A673 (cell line): ENCODE data around the gene OR6C76. TPM values are rescaled to one million over a fixed set of nuclear protein-coding genes. Genes with fewer than 3 reads are reported as not detected.

Source experiments
- BruUV-seq: library from RNA; stranded (reverse); fragments of 400-500 nt; replicated peaks from 2 replicates; lab custom pipeline; 2021; lab: Mats Ljungman, UMichigan
- CTCF ChIA-PET: fragments of 300-600 bp; sonication (Branson Sonifier 250); formaldehyde crosslinking; loops from one replicate; lab custom pipeline; 2022; ENCODE audit warnings: antibody characterized with exemption; lab: Charles Lee
- POLR2A ChIA-PET: fragments of 300-600 bp; sonication (Branson Sonifier 250); formaldehyde crosslinking; loops from one replicate; lab custom pipeline; 2022; ENCODE audit warnings: antibody characterized with exemption; ENCODE audit not compliant: low non-redundant PET; lab: Charles Lee
- DNase-seq: peaks from one replicate; pipeline ENCODE4 v3.0.0-alpha.2; 2015; ENCODE audit warnings: low spot score
- H3K27ac ChIP-seq: fragments of 200-600 bp; sonication (generic); 2 replicates; pipeline ENCODE4 v1.5.1; 2016; ENCODE audit warnings: mixed run types, low read depth, mild to moderate bottlenecking, mixed read lengths, antibody characterized with exemption, low read length; ENCODE audit not compliant: poor library complexity, severe bottlenecking
- H3K27me3 ChIP-seq: fragments of 200-600 bp; sonication (generic); replicated peaks from 2 replicates; pipeline ENCODE4 v1.6.1; 2017; ENCODE audit warnings: mixed run types, low read depth, mild to moderate bottlenecking, mixed read lengths, antibody characterized with exemption, low read length; ENCODE audit not compliant: insufficient read depth, poor library complexity
- H3K36me3 ChIP-seq: fragments of 200-600 bp; sonication (generic); 2 replicates; pipeline ENCODE4 v1.6.1; 2016; ENCODE audit warnings: mixed run types, mild to moderate bottlenecking, mixed read lengths, antibody characterized with exemption, low read length; ENCODE audit not compliant: insufficient read depth, poor library complexity, severe bottlenecking
- H3K4me1 ChIP-seq: fragments of 200-600 bp; sonication (generic); 2 replicates; pipeline ENCODE4 v1.6.1; 2017; ENCODE audit warnings: mixed run types, mild to moderate bottlenecking, mixed read lengths, antibody characterized with exemption, low read length; ENCODE audit not compliant: insufficient read depth, poor library complexity, severe bottlenecking
- H3K4me3 ChIP-seq: fragments of 200-600 bp; sonication (generic); 2 replicates; pipeline ENCODE4 v1.5.1; 2016; ENCODE audit warnings: low read depth, mixed run types, mild to moderate bottlenecking, mixed read lengths, low read length; ENCODE audit not compliant: poor library complexity, severe bottlenecking
- H3K9me3 ChIP-seq: fragments of 200-600 bp; sonication (generic); 2 replicates; pipeline ENCODE4 v1.6.1; 2016; ENCODE audit warnings: mixed run types, low read depth, mild to moderate bottlenecking, mixed read lengths, antibody characterized with exemption, low read length; ENCODE audit not compliant: poor library complexity, severe bottlenecking
- CTCF ChIP-seq: fragments of 300-800, 200-600 bp; sonication (generic); conservative IDR thresholded peaks from 2 replicates; pipeline ENCODE4 v1.5.1; 2017; ENCODE audit warnings: low read depth, mild to moderate bottlenecking, antibody characterized with exemption, low read length, moderate library complexity, mixed read lengths
- EZH2 ChIP-seq: fragments of 200-600 bp; sonication (generic); IDR thresholded peaks from 2 replicates; pipeline ENCODE4 v1.6.1; 2017; ENCODE audit warnings: borderline replicate concordance, low read depth, mild to moderate bottlenecking, mixed read lengths, antibody characterized with exemption, low read length; ENCODE audit not compliant: poor library complexity, severe bottlenecking
- intact Hi-C: fragments of 100-400 bp; cut with micrococcal nuclease; formaldehyde crosslinking; loops from one replicate; pipeline ENCODE4 v1.10.0; 2022; ENCODE audit not compliant: unreplicated experiment
- total RNA-seq: library from RNA; stranded (reverse); gene quantifications from 2 replicates; pipeline ENCODE4 v1.2.3, GENCODE V29; 2021

OR6C76 gene
- total RNA-seq, 1 experiment from 2014 or later = not detected

- Histone ChIP-seq H3K36me3 (no peaks in the 10 kb centered on the region), H3K4me1 (no peaks in the 10 kb centered on the region), H3K27ac (no peak within 1 kb of the TSS), H3K9me3 (no peaks in the 10 kb centered on the region), H3K27me3 (peaks cover 21% of the 10 kb centered on the region), H3K4me3 (no peak within 1 kb of the TSS)
- no peak for DNase-seq
- POLR2A ChIA-PET = no interaction called here
- TF ChIP-seq CTCF (no peak), EZH2 (no peak)
- intact Hi-C loops = no loop called here
- CTCF ChIA-PET = no interaction called here
- BruUV-seq = no TSS peak
These were observed 17.7 kb downstream of the OR6C76 start, which contains the start of gene OR6C2 for GRCh38 chr12:55443776-55444175. OR6C2 (plus strand) TSS chr12:55444076; CDS start chr12:55452214, 8,138 bp downstream.

- CTCF ChIA-PET = no interaction called here
These were observed 19.3 kb downstream of the OR6C76 start for GRCh38 chr12:55445357-55445756.

GRCh38 chr12:55446326-55446725, 20.3 kb downstream of the OR6C76 start:
- no peaks in the 10 kb centered on the region for H3K4me1 ChIP-seq
- TF ChIP-seq CTCF (no peak), EZH2 (no peak)
- no peak overlapping the region for H3K4me3 ChIP-seq
- no peaks in the 10 kb centered on the region for H3K9me3 ChIP-seq
- POLR2A ChIA-PET = no interaction called here
- H3K36me3 ChIP-seq = no peaks in the 10 kb centered on the region
- no peak overlapping the region for H3K27ac ChIP-seq
- DNase-seq = no peak
- no TSS peak for BruUV-seq
- peaks cover 42% of the 10 kb centered on the region for H3K27me3 ChIP-seq
- CTCF ChIA-PET = no interaction called here
- intact Hi-C loops = no loop called here

More at GRCh38 chr12:55445357-55445756, 19.3 kb downstream of the OR6C76 start:
- H3K4me1 ChIP-seq = no peaks in the 10 kb centered on the region
- intact Hi-C loops = no loop called here
- no TSS peak for BruUV-seq
- TF ChIP-seq EZH2 = no peak
- TF ChIP-seq CTCF = no peak
- no peaks in the 10 kb centered on the region for H3K36me3 ChIP-seq
- no peaks in the 10 kb centered on the region for H3K9me3 ChIP-seq
- peaks cover 37% of the 10 kb centered on the region for H3K27me3 ChIP-seq
- DNase-seq = no peak
- no peak overlapping the region for H3K4me3 ChIP-seq
- POLR2A ChIA-PET = no interaction called here
- H3K27ac ChIP-seq = no peak overlapping the region
